Left renal cortex interstitium (tissue), 4 donors: ENCODE measurements around the gene GRAMD1B. TPM values are rescaled to one million over a fixed set of nuclear protein-coding genes. Genes with fewer than 3 reads are reported as not detected.
"Not testable (repeated sequence)": the region's sequence is repeated elsewhere in the genome, so short reads cannot be mapped to it uniquely, and the experiment has no call there.

Source experiments
- DNase-seq, 4 donors: peaks; one replicate each; pipeline ENCODE4 v3.0.0-alpha.2; 2013; ENCODE audit warnings: low read depth in 4 of 4, low spot score in 2 of 4, missing footprints in 1 of 4
- polyA plus RNA-seq, 4 donors: library from polyadenylated mRNA; unstranded; fragments of 120-200 nt; gene quantifications; one replicate each; pipeline ENCODE4 v1.2.1, GENCODE V29; 2013; ENCODE audit not compliant: insufficient read length in 4 of 4

GRAMD1B gene
- polyA plus RNA-seq, 4 donors, result 11.4 to 16.9 (median 13.6) TPM

- DNase-seq, result no peak
These were observed 181.6 kb downstream of the GRAMD1B start for GRCh38 chr11:123611698-123612097.

- DNase-seq, result no peak
These were observed 186.6 kb downstream of the GRAMD1B start for GRCh38 chr11:123616505-123617198.

DNA sequence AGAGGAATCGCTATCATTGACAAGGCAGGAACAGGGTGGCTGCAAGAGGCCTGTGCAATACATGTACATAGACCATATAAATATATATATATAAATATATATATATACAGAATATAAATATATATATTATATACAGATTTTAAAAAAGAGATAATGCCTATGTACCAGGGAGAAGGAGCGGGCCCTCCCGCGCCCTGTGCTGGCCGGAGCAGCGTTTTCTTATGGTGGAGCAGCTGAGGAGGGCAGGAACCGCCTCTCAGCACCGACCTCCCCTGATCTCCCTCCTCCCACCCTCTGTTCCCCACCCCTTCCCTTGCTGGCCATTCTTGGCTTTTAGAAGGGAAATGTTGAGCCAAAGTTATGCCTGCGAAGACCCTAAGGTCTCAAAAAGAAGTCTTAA lies 192.5 kb downstream of the GRAMD1B start:
- DNase-seq, result no peak

DNA sequence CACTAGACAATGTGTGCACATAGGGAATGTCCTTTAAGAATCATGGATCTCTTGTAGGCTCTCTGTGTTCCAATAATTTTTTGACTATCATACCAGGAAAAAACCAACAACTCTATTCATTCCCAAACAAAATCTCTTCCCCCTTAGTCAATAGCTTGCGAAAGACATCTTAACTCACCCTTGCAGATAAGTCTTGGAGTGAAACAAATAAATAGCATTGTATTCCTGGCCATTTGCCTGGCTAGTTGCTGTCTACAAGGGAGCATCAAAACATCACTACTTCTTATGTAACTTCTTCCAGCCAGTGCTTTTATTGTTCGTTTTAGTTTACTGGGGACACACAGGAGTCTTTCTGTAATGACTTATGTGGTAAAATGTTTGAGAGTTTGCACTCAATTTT lies 194.9 kb downstream of the GRAMD1B start:
- DNase-seq, result no peak

GRCh38 chr11:123628936-123629683 lies 199.0 kb downstream of the GRAMD1B start:
- peak in 1 of 4 donors; percentile 47 for DNase-seq

DNA sequence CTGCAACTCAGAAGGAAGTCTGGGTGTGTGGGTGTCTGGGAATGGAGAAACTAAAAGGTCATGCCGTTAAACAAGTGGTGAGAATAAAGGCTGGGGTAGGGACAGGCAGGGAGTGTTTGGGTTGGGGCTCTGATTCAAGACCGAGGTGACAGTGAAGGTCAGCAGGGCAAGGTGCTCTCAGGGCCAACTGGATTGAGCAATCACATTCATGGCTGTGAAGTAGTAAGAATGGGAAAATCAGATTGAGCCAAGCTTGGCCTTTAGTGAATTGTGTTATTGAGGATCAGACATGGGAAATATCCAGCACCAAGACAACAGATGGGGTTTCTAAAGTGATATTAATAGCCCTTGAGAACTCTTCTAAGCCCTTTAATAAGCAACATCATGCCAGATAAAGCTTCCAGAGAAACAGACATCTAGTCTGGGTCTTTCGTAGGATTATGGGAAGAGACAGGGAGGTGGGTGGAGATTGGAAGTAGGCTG lies 200.1 kb downstream of the GRAMD1B start:
- no peak for DNase-seq

DNA sequence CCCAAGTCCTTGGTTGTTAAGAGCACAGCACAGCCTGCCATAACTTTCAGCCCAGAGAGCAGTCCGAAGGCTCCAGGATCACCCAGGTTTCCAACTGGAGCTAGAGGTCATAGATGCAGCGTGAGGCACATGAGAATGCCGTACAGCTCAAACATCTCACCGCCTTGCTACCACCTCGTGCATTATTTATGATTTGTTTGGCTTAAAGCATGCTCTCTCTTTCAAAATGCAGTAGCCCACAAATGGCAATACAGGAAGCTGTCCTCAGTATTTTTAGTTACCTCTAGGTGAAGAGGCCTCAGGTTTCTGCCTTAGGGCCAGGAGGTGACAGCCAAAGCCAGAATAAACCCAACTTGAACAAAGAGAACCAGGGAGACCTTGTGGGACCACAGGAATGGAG lies 210.0 kb downstream of the GRAMD1B start:
- DNase-seq, result no peak

GRCh38 chr11:123640677-123641494 lies 210.8 kb downstream of the GRAMD1B start:
- DNase-seq, result peak in 2 of 4 donors; percentile 23 to 24

DNA sequence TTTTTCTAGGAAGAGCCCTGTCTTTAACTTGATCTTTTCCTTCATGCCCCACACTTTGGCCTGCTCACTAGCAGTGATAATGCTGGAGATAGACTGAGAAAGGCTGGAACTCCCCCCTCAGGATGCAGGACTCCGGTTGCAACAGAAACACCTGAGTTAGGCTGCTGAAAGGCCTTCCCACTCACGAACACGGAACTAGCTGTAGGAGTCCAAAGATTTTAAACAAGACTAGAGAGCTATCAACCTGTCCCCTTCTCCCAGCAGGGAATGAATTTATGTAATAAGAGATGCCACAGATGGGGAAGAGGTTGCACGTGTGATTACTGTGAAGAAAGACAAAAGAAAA lies 211.4 kb downstream of the GRAMD1B start:
- no peak for DNase-seq

DNA sequence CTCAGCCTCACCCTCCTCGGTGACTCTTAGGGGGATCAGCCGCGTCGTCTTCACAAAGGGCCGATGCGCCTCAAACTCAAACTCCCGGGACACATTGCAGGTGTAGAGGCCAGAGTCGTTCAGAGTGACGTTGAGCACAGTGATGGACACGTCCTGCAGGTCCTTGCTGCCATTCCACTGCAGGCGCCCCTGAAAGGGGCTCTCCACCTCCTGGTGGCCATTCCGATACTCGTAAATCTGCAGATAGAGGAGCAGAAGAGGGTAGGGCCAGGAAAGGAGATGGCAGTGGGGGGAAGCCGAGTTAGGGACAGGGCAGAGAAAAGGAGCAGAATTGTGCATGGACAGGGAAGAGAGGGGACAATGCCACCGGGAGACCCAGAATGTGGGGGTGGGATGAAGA lies 212.4 kb downstream of the GRAMD1B start:
- no peak for DNase-seq

GRCh38 chr11:123645286-123645975 lies 215.4 kb downstream of the GRAMD1B start:
- no peak for DNase-seq

GRCh38 chr11:123650901-123651300 lies 220.8 kb downstream of the GRAMD1B start:
- no peak for DNase-seq

DNA sequence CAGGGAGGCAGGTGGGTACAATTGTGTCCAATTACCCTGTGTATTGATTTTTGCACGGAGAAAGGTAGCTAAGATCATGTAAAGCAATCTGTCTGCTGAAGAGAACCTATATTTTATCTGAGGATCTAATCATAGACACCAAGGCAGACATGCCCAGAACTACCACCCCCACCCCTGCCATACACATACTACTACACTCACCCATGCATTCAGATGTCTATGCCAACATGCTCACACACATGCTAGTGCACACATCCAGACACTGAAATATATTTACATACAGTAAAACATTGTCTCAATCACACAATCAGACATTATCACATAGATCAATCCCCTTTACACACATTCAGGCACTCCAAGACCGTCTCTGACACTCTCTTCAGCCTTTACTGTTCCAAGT lies 222.5 kb downstream of the GRAMD1B start:
- DNase-seq, result no peak

DNA sequence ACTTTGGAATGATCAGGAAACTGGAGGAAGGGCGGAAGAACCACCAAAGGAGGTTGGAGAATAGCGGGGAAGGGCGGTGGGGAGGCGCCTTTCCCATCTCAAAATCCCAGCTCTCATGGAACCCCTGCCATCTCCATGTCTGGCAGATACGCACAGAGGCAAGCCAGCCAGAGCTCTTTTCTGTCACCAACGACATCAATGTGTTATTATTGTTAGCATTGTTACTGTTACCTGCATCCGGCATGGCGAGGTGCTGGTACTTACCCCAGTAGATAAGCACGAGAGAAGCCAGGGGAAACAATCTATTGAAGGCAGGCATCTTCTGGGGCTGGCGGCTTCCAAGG lies 223.4 kb downstream of the GRAMD1B start:
- DNase-seq, result no peak

- DNase-seq, result peak in 3 of 4 donors; percentile 37 to 41 (median 41)
These were observed 223.9 kb downstream of the GRAMD1B start for GRCh38 chr11:123653827-123654565.

- DNase-seq, result peak; percentile 48 to 68 (median 66)
These were observed 224.6 kb downstream of the GRAMD1B start, which contains the start of gene SCN3B for GRCh38 chr11:123654566-123655081. Gene SCN3B, minus strand, starts transcription at chr11:123654624. Its CDS starts 823 bp downstream, at chr11:123653801.

DNA sequence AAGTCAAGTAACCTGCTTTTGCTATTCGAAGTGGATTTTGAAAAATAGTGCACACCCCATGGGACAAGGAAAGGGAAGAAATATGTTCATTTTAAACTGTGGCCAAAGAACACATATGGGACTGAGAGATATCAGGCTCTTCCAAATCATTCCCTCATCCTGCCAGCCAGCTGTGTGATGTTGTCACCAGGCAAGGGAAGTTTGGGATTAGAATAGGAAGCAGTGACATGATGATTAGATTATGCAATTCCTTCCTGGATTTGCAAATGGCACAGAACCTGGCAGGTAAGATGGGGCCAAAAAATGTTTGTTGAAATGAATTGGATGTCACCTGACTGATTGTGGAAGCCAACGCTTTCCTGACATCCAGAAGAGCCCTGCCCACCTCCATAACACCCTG lies 229.2 kb downstream of the GRAMD1B start:
- DNase-seq, result no peak

DNA sequence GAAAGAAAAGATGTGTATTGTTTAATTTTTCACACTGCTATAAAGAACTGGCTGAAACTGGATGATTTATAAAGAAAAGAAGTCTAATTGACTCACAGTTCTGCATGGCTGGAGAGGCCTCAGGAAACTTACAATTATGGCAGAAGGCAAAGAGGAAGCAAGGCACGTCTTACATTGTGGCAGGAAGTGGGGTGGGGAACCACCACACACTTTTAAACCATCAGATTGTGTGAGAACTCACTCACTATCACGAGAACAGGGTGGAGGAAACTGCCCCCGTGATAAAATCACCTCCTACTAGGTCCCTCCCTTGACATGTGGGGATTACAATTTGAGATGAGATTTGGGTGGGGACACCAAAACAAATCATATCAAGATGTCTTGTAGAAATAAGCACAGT lies 229.9 kb downstream of the GRAMD1B start:
- DNase-seq, result not testable (repeated sequence)

DNA sequence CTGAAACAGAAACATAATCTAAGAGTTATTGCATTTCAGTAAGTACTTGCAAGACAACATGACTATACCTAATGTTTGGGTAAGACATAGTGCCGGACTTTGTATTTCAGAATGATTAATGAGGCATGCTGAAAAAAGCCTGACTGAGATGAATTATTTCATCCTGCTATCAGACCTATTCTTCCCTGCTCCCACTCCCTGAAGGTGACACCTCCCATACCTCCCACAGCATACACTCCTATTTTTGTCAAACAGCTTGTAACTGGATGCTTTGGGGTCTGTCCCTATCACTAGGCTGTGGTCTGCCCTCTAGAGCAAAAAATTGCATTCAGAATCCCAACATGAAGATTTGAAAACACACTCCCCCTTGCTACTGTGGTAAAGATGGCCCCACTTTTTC lies 235.2 kb downstream of the GRAMD1B start:
- DNase-seq, result peak in 1 of 4 donors; percentile 47

- DNase-seq, result no peak
These were observed 240.0 kb downstream of the GRAMD1B start for GRCh38 chr11:123670081-123670480.
